ENCODE measurements around the gene GOSR1.

The GOSR1 gene

DNA sequence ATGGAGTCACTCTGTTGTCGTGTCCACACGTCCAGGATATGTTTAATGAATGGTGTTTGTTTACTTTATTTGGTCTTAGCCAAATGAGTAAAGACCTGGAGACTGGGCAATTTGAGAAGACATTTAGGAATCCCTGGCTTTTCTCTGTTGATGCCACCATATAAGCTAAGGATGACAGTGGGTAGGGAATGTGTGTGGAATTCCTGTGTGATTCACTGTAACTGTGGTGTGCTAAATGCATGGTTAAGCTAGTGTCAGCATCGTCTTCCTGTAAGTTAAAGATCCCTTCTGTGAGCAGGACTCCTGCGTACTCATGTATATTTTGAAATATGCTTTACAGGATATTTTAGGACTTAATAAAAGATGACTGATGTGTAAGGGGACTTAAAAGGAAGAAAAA, 26.4 kb downstream of the GOSR1 start:
- TF ChIP-seq CTCF (IDR thresholded peaks at IDR 0.05; ENCODE audit: borderline replicate concordance, control extremely low read depth, extremely low read depth, insufficient read depth, missing control alignments), result no peak
- in situ Hi-C loops (cut with MboI; ENCODE audit: low sequenced_read_pairs, unreplicated experiment), result no loop called here
- no peak for DNase-seq (ENCODE audit: low spot score)

- in situ Hi-C loops (cut with MboI; ENCODE audit: low sequenced_read_pairs, unreplicated experiment), result no loop called here
- TF ChIP-seq CTCF (IDR thresholded peaks at IDR 0.05; ENCODE audit: borderline replicate concordance, control extremely low read depth, extremely low read depth, insufficient read depth, missing control alignments), result no peak
- no peak for DNase-seq (ENCODE audit: low spot score)
Measured at GRCh38 chr17:30505868-30506417, 28.7 kb downstream of the GOSR1 start.

GRCh38 chr17:30506481-30506880, 29.3 kb downstream of the GOSR1 start:
- TF ChIP-seq CTCF (IDR thresholded peaks at IDR 0.05; ENCODE audit: borderline replicate concordance, control extremely low read depth, extremely low read depth, insufficient read depth, missing control alignments), result no peak
- DNase-seq (ENCODE audit: low spot score), result no peak
- in situ Hi-C loops (cut with MboI; ENCODE audit: low sequenced_read_pairs, unreplicated experiment), result no loop called here

DNA sequence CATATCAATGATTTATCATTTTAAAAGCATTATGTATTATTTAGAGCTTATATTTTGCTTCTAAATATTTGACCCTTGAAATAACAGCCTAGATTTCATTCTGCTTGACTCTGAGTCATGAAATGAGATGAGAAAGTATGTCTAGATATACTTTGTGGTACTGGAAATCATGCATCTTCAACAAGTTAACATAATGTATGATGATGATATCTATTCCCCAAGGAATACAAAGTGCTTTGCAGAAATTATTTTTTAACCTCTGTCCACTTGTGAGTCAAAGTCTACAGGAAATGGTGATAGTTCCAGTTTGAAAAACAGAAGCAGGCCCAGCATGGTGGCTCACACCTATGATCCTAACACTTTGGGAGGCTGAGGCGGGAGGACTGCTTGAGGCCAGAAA, 36.1 kb downstream of the GOSR1 start:
- TF ChIP-seq CTCF (IDR thresholded peaks at IDR 0.05; ENCODE audit: borderline replicate concordance, control extremely low read depth, extremely low read depth, insufficient read depth, missing control alignments), result no peak
- no peak for DNase-seq (ENCODE audit: low spot score)
- in situ Hi-C loops (cut with MboI; ENCODE audit: low sequenced_read_pairs, unreplicated experiment), result no loop called here

DNA sequence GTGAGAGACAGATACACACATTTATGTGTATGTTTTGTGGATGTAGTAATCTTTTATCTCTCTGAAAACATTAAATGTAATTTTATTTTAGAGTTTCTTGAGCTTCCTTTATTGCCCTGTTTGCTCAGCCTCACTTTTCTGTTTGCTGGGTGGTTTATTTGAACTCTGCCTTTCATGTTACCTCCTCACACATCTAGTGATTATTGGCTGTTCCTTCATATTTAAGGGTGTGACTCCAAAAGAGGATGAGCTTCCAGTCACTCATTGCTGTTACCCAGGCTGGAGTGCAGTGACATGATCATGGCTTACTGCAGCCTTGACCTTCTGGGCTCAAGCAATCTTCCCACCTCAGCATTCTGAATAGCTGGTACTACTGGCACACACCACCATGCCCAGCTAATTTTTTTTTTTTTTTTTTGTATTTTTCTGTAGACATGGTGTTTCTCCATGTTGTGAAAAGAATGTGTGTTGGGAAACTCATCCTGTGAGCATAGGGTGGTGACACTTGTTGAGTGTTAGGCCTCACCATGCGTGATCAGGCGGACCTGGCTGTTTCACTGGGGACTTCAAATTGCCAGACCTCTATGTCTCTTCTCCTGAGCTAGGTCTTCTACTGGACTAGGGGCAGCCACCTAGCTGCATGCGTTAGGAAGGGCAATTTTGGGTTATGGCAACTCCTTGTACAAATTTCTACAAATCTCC, 37.8 kb downstream of the GOSR1 start:
- no peak for DNase-seq (ENCODE audit: low spot score)
- in situ Hi-C loops (cut with MboI; ENCODE audit: low sequenced_read_pairs, unreplicated experiment), result no loop called here
- no peak for TF ChIP-seq CTCF (IDR thresholded peaks at IDR 0.05; ENCODE audit: borderline replicate concordance, control extremely low read depth, extremely low read depth, insufficient read depth, missing control alignments)

DNA sequence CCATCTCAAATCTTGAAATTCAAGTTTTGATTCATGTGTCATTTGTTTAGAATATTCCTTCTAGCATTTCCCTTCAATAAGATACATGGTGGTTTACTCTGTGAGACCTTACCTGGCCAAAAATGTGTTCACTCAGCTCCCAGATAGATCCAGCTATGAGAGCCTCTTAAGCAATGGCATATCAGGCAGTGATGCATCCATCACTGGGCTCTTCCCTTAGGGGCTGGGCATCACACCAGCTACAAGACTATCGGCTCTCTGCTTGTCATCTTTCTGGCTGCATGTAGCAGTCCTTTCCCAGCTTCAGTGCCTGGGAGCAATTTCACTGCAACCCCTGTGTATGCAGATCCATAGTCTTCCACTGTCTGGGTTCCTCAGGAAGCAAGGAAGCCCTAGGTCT, 40.6 kb downstream of the GOSR1 start:
- no peak for TF ChIP-seq CTCF (IDR thresholded peaks at IDR 0.05; ENCODE audit: borderline replicate concordance, control extremely low read depth, extremely low read depth, insufficient read depth, missing control alignments)
- DNase-seq (ENCODE audit: low spot score), result no peak
- in situ Hi-C loops (cut with MboI; ENCODE audit: low sequenced_read_pairs, unreplicated experiment), result no loop called here

All from GM13976 (cell line).